Activated CD4-positive, alpha-beta T cell treated with anti-CD3 and anti-CD28 coated beads, Interleukin-2, amount 10 ng/mL, durations not matched to agents 7 days and 5 days (primary cell): ENCODE results near the gene VWA2. TPM values are rescaled to one million over a fixed set of nuclear protein-coding genes. Genes with fewer than 3 reads are reported as not detected.
A peak's percentile ranks its signal among the peaks of the same experiment; 100 is the strongest.
"Not testable (repeated sequence)": the region's sequence is repeated elsewhere in the genome, so short reads cannot be mapped to it uniquely, and the experiment has no call there.

ENCODE experiments used
- CTCF ChIA-PET: fragments of 350-600 bp; sonication (Branson Sonifier 250); formaldehyde crosslinking; loops from one replicate; lab custom pipeline; 2021; ENCODE audit warnings: antibody characterized with exemption; lab: Charles Lee
- POLR2A ChIA-PET: fragments of 350-600 bp; sonication (Branson Sonifier 250); formaldehyde crosslinking; loops from one replicate; lab custom pipeline; 2021; ENCODE audit warnings: antibody characterized with exemption; lab: Charles Lee
- DNase-seq: peaks from one replicate; pipeline ENCODE4 v3.0.0-alpha.2; 2020
- H3K27ac Mint-ChIP-seq: one replicate; pipeline ENCODE4 v1.8.0; 2021; ENCODE audit warnings: mild to moderate bottlenecking, moderate library complexity, mixed read lengths
- H3K27me3 Mint-ChIP-seq: one replicate; pipeline ENCODE4 v1.8.0; 2021; ENCODE audit warnings: mixed read lengths
- H3K36me3 Mint-ChIP-seq: one replicate; pipeline ENCODE4 v1.8.0; 2021; ENCODE audit warnings: low read depth, mixed read lengths
- H3K4me1 Mint-ChIP-seq: one replicate; pipeline ENCODE4 v1.8.0; 2021; ENCODE audit warnings: mixed read lengths
- H3K4me3 Mint-ChIP-seq: one replicate; pipeline ENCODE4 v1.8.0; 2021; ENCODE audit warnings: mild to moderate bottlenecking, moderate library complexity, mixed read lengths
- H3K9me3 Mint-ChIP-seq: one replicate; pipeline ENCODE4 v1.8.0; 2021; ENCODE audit warnings: mixed read lengths
- total RNA-seq, 2 experiments: library from RNA; stranded (reverse); gene quantifications; one replicate each; pipeline ENCODE4 v1.2.3, GENCODE V29; 2021

VWA2 gene
- total RNA-seq, 2 experiments from 2014 or later: not detected

- H3K4me1 Mint-ChIP-seq: no peaks in the 10 kb centered on the region
- H3K36me3 Mint-ChIP-seq: no peaks in the 10 kb centered on the region
- H3K4me3 Mint-ChIP-seq: no peak overlapping the region
- POLR2A ChIA-PET: no interaction called here
- no peak overlapping the region for H3K27ac Mint-ChIP-seq
- CTCF ChIA-PET: no interaction called here
- no peak for DNase-seq
- H3K9me3 Mint-ChIP-seq: no peaks in the 10 kb centered on the region
- no peaks in the 10 kb centered on the region for H3K27me3 Mint-ChIP-seq
Observed at GRCh38 chr10:114322344-114322743, 83.3 kb downstream of the VWA2 start.

GRCh38 chr10:114323023-114323422 is 84.0 kb downstream of the VWA2 start:
- H3K27ac Mint-ChIP-seq: no peak overlapping the region
- no peak overlapping the region for H3K4me3 Mint-ChIP-seq
- no peaks in the 10 kb centered on the region for H3K4me1 Mint-ChIP-seq
- ChIA-PET CTCF (no interaction called here), POLR2A (no interaction called here)
- no peak for DNase-seq
- H3K36me3 Mint-ChIP-seq: no peaks in the 10 kb centered on the region
- no peaks in the 10 kb centered on the region for H3K27me3 Mint-ChIP-seq
- H3K9me3 Mint-ChIP-seq: no peaks in the 10 kb centered on the region

GRCh38 chr10:114326795-114327194 is 87.7 kb downstream of the VWA2 start:
- no peaks in the 10 kb centered on the region for H3K4me1 Mint-ChIP-seq
- H3K9me3 Mint-ChIP-seq: no peaks in the 10 kb centered on the region
- H3K36me3 Mint-ChIP-seq: no peaks in the 10 kb centered on the region
- H3K27me3 Mint-ChIP-seq: no peaks in the 10 kb centered on the region
- ChIA-PET POLR2A (no interaction called here), CTCF (no interaction called here)
- DNase-seq: no peak
- peak overlapping the region; percentile 73 for H3K27ac Mint-ChIP-seq
- H3K4me3 Mint-ChIP-seq: no peak overlapping the region

- H3K27ac Mint-ChIP-seq: no peak overlapping the region
- DNase-seq: no peak
- ChIA-PET POLR2A (no interaction called here), CTCF (interaction anchor here (1.0 kb wide), 1 partner anchor 61 kb away, joined by 3 read pairs; no protein-coding TSS in a partner anchor)
- H3K36me3 Mint-ChIP-seq: no peaks in the 10 kb centered on the region
- no peaks in the 10 kb centered on the region for H3K27me3 Mint-ChIP-seq
- no peaks in the 10 kb centered on the region for H3K9me3 Mint-ChIP-seq
- no peaks in the 10 kb centered on the region for H3K4me1 Mint-ChIP-seq
- H3K4me3 Mint-ChIP-seq: no peak overlapping the region
Observed at GRCh38 chr10:114327537-114328440, 88.7 kb downstream of the VWA2 start.

GRCh38 chr10:114328441-114328812 is 89.4 kb downstream of the VWA2 start:
- H3K36me3 Mint-ChIP-seq: no peaks in the 10 kb centered on the region
- ChIA-PET POLR2A (no interaction called here), CTCF (interaction anchor here (1.0 kb wide), 1 partner anchor 61 kb away, joined by 3 read pairs; no protein-coding TSS in a partner anchor)

GRCh38 chr10:114328874-114329273 is 89.8 kb downstream of the VWA2 start:
- Mint-ChIP-seq H3K27me3 (no peaks in the 10 kb centered on the region), H3K36me3 (no peaks in the 10 kb centered on the region), H3K9me3 (no peaks in the 10 kb centered on the region), H3K27ac (no peak overlapping the region), H3K4me1 (no peaks in the 10 kb centered on the region), H3K4me3 (no peak overlapping the region)
- POLR2A ChIA-PET: no interaction called here
- CTCF ChIA-PET: interaction anchor here (1.0 kb wide), 1 partner anchor 60 kb away, joined by 3 read pairs; no protein-coding TSS in a partner anchor
- no peak for DNase-seq

More at GRCh38 chr10:114328441-114328812, 89.4 kb downstream of the VWA2 start:
- H3K27me3 Mint-ChIP-seq: no peaks in the 10 kb centered on the region
- no peaks in the 10 kb centered on the region for H3K4me1 Mint-ChIP-seq
- no peaks in the 10 kb centered on the region for H3K9me3 Mint-ChIP-seq
- DNase-seq: no peak
- no peak overlapping the region for H3K4me3 Mint-ChIP-seq
- no peak overlapping the region for H3K27ac Mint-ChIP-seq

- Mint-ChIP-seq H3K4me1 (peaks cover 6% of the 10 kb centered on the region), H3K4me3 (no peak overlapping the region), H3K27ac (no peak overlapping the region), H3K27me3 (peaks cover 3% of the 10 kb centered on the region), H3K36me3 (no peaks in the 10 kb centered on the region), H3K9me3 (no peaks in the 10 kb centered on the region)
- ChIA-PET POLR2A (no interaction called here), CTCF (interaction anchor here (0.6 kb wide), 1 partner anchor 95 kb away, joined by 3 read pairs; no protein-coding TSS in a partner anchor)
- no peak for DNase-seq
Observed at GRCh38 chr10:114329634-114330365, 90.7 kb downstream of the VWA2 start.

GRCh38 chr10:114332301-114333192 is 93.5 kb downstream of the VWA2 start:
- no peak overlapping the region for H3K27ac Mint-ChIP-seq
- no peaks in the 10 kb centered on the region for H3K9me3 Mint-ChIP-seq
- H3K4me3 Mint-ChIP-seq: no peak overlapping the region
- H3K4me1 Mint-ChIP-seq: peaks cover 6% of the 10 kb centered on the region
- DNase-seq: no peak
- H3K36me3 Mint-ChIP-seq: no peaks in the 10 kb centered on the region
- CTCF ChIA-PET: interaction anchor here (0.6 kb wide), 1 partner anchor 553 kb away, joined by 3 read pairs; no protein-coding TSS in a partner anchor
- POLR2A ChIA-PET: no interaction called here
- H3K27me3 Mint-ChIP-seq: peaks cover 3% of the 10 kb centered on the region

- H3K4me3 Mint-ChIP-seq, H3K36me3 Mint-ChIP-seq, CTCF ChIA-PET, H3K27me3 Mint-ChIP-seq, H3K27ac Mint-ChIP-seq, POLR2A ChIA-PET, DNase-seq, H3K4me1 Mint-ChIP-seq, H3K9me3 Mint-ChIP-seq: not testable (repeated sequence)
Observed at GRCh38 chr10:114333441-114333840, 94.4 kb downstream of the VWA2 start.

- CTCF ChIA-PET: interaction anchor here (1.5 kb wide), 1 partner anchor 10 kb away, joined by 3 read pairs; no protein-coding TSS in a partner anchor
- DNase-seq: no peak
- Mint-ChIP-seq H3K27ac (no peak overlapping the region), H3K4me3 (no peak overlapping the region), H3K9me3 (no peaks in the 10 kb centered on the region), H3K27me3 (peaks cover 3% of the 10 kb centered on the region), H3K36me3 (no peaks in the 10 kb centered on the region), H3K4me1 (peaks cover 6% of the 10 kb centered on the region)
- POLR2A ChIA-PET: no interaction called here
Observed at GRCh38 chr10:114334301-114334700, 95.2 kb downstream of the VWA2 start.

- H3K36me3 Mint-ChIP-seq: no peaks in the 10 kb centered on the region
- H3K9me3 Mint-ChIP-seq: no peaks in the 10 kb centered on the region
- no peak overlapping the region for H3K4me3 Mint-ChIP-seq
- peaks cover 6% of the 10 kb centered on the region for H3K4me1 Mint-ChIP-seq
- ChIA-PET CTCF (interaction anchor here (1.5 kb wide), 1 partner anchor 11 kb away, joined by 3 read pairs; no protein-coding TSS in a partner anchor), POLR2A (no interaction called here)
- H3K27ac Mint-ChIP-seq: no peak overlapping the region
- DNase-seq: no peak
- peaks cover 3% of the 10 kb centered on the region for H3K27me3 Mint-ChIP-seq
Observed at GRCh38 chr10:114335614-114336013, 96.6 kb downstream of the VWA2 start.

- Mint-ChIP-seq H3K27me3 (peaks cover 3% of the 10 kb centered on the region), H3K36me3 (no peaks in the 10 kb centered on the region), H3K4me3 (no peak overlapping the region), H3K27ac (no peak overlapping the region), H3K9me3 (no peaks in the 10 kb centered on the region), H3K4me1 (peaks cover 6% of the 10 kb centered on the region)
- CTCF ChIA-PET: no interaction called here
- no peak for DNase-seq
- POLR2A ChIA-PET: no interaction called here
Observed at GRCh38 chr10:114336823-114337509, 97.9 kb downstream of the VWA2 start.
